Adipocyte (in vitro differentiated cells): Measurements from ENCODE around the gene ADGRG6.
A peak's percentile ranks its signal among the peaks of the same experiment; 100 is the strongest.

Experiments
- DNase-seq: peaks from one replicate; pipeline ENCODE4 v3.0.0-alpha.2; 2015; ENCODE audit warnings: low read depth
- H3K27me3 ChIP-seq: replicated peaks from 2 replicates; pipeline ENCODE4 v1.7.0; 2013; ENCODE audit warnings: mild to moderate bottlenecking, low read length, moderate library complexity; ENCODE audit not compliant: control insufficient read depth, insufficient read depth
- H3K36me3 ChIP-seq: 2 replicates; pipeline ENCODE4 v1.7.0; 2013; ENCODE audit warnings: low read length, mild to moderate bottlenecking, moderate library complexity; ENCODE audit not compliant: control insufficient read depth, insufficient read depth, severe bottlenecking
- H3K4me1 ChIP-seq: 2 replicates; pipeline ENCODE4 v1.7.0; 2013; ENCODE audit warnings: mild to moderate bottlenecking, low read length, moderate library complexity; ENCODE audit not compliant: control insufficient read depth, insufficient read depth
- H3K4me3 ChIP-seq: 2 replicates; pipeline ENCODE4 v1.7.0; 2013; ENCODE audit warnings: mild to moderate bottlenecking, low read length, moderate library complexity
- H3K9ac ChIP-seq: 2 replicates; pipeline ENCODE4 v1.7.0; 2013; ENCODE audit warnings: mild to moderate bottlenecking, low read length, moderate library complexity
- H3K9me3 ChIP-seq: 2 replicates; pipeline ENCODE4 v1.7.0; 2013; ENCODE audit warnings: mild to moderate bottlenecking, low read length, moderate library complexity; ENCODE audit not compliant: control insufficient read depth

Gene ADGRG6

GRCh38 chr6:142291512-142291911 is 10.3 kb upstream of the ADGRG6 start:
- H3K4me3 ChIP-seq = no peak overlapping the region
- no peaks in the 10 kb centered on the region for H3K9me3 ChIP-seq
- H3K36me3 ChIP-seq = no peaks in the 10 kb centered on the region
- H3K4me1 ChIP-seq = no peaks in the 10 kb centered on the region
- DNase-seq = peak; percentile 11
- H3K9ac ChIP-seq = no peak overlapping the region
- no peaks in the 10 kb centered on the region for H3K27me3 ChIP-seq

DNA sequence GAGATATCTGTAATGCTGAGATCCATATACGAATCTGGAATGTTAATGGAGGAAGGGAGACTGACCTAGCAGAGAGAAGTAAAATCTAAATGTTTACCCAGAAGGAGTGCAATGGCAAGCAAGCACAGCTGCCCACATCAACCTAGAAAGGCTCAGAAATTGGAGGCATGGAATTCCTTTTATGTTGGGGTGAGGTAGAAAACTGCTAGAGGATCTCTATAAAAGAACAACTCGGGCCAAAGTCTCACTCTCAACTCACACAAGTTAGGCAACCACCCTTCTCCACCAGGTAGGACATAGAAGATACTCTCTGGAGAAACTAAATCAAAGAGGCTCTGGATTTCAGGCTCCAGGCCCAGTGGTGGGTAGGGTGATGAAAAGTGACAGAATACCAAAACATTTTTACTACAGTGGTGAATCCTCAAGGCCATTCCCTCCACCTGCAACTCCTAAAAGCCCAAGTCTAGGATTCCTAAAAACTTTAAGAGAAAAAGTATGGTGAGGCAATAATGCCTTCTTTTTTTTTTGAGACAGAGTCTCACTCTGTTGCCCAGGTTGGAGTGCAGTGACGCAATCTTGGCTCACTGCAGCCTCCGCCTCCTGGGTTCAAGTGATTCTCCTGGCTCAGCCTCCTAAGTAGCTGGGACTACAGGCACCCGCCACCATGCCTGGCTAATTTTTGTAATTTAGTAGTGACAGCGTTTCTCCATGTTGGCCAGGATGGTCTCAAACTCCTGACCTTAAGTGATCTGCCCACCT is 9.5 kb upstream of the ADGRG6 start:
- Histone ChIP-seq H3K4me3 (no peak overlapping the region), H3K4me1 (no peaks in the 10 kb centered on the region), H3K9me3 (no peaks in the 10 kb centered on the region), H3K27me3 (no peaks in the 10 kb centered on the region), H3K9ac (no peak overlapping the region), H3K36me3 (no peaks in the 10 kb centered on the region)
- DNase-seq = no peak

GRCh38 chr6:142293121-142293520 is 8.7 kb upstream of the ADGRG6 start:
- no peak for DNase-seq
- H3K9me3 ChIP-seq = no peaks in the 10 kb centered on the region
- H3K36me3 ChIP-seq = no peaks in the 10 kb centered on the region
- H3K4me3 ChIP-seq = no peak overlapping the region
- H3K4me1 ChIP-seq = peaks cover 4% of the 10 kb centered on the region
- H3K27me3 ChIP-seq = no peaks in the 10 kb centered on the region
- no peak overlapping the region for H3K9ac ChIP-seq

GRCh38 chr6:142294679-142295078 is 7.1 kb upstream of the ADGRG6 start:
- Histone ChIP-seq H3K27me3 (no peaks in the 10 kb centered on the region), H3K4me1 (peaks cover 8% of the 10 kb centered on the region), H3K9me3 (no peaks in the 10 kb centered on the region), H3K36me3 (no peaks in the 10 kb centered on the region), H3K4me3 (no peak overlapping the region), H3K9ac (no peak overlapping the region)
- no peak for DNase-seq

DNA sequence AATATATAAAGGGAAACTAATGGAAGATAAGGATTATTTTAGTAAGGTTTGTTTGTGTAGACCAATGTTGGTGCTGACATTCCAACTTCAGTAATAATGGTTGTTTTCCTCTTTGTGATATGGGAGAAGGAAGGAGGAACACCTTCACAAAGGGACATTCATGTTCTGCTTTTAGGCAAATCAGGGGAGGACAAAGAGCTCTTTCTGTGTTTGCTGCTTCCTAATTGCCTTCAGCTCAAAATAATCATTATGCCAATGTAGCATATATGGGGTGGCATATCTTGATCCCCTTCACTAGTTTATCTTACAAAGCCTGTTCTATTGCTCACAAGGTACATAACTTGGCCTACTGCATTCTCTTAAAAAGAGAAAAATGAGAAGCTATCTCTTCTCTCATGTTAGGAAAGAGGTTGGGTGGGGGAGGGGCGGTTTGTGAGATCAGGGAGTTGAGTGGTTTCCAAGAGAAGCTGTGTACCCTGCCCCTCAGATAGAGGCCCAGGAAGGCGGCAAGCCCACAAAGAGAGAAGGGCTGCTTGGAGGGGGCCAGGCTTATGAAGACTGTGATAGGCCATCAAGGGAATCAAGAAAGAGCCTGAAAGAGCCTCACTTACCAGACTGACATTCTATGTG is 4.7 kb upstream of the ADGRG6 start:
- DNase-seq = no peak
- peaks cover 13% of the 10 kb centered on the region for H3K4me1 ChIP-seq
- peaks cover under 1% of the 10 kb centered on the region for H3K27me3 ChIP-seq
- H3K9ac ChIP-seq = no peak overlapping the region
- H3K9me3 ChIP-seq = peaks cover 4% of the 10 kb centered on the region
- H3K4me3 ChIP-seq = no peak overlapping the region
- H3K36me3 ChIP-seq = no peaks in the 10 kb centered on the region

- Histone ChIP-seq H3K27me3 (peaks cover 5% of the 10 kb centered on the region), H3K4me1 (peaks cover 13% of the 10 kb centered on the region), H3K9ac (no peak overlapping the region), H3K9me3 (peaks cover 4% of the 10 kb centered on the region), H3K4me3 (no peak overlapping the region), H3K36me3 (no peaks in the 10 kb centered on the region)
- no peak for DNase-seq
These were observed 4.2 kb upstream of the ADGRG6 start for GRCh38 chr6:142297605-142297995.

DNA sequence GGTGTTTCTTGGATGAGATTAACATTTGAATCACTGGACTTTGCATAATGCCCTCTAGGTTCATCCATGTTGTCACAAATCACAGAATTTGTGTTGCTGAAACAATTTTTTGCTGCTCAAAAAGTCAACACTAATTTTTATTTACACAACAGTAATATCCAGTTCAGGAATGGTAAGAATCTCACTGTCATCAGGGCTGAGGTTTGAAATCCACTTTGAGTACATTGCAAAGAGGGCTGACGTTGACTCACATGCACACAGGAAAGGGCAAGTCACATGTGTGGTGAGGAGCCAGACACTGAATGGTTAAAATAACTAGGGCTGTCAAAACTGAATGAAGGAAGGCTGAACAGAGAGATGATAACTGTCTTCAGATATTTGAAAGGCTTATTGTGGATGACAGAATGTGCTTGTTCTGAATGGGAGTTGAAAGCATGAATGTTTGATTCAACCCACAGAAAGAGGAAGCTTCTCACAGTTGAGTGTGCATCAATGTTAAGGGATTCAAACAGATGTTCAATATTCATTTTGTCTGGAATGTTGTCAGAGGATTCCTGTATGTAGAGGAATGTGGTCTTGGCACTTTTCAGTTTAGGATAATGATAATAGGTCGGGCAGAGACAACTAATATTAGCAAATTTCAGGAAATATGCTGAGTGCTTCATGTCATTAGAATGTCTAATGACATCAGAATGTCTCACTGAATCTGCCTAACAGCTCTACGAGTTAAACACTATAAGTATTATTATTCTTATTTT is 3.6 kb upstream of the ADGRG6 start:
- peak; percentile 39 for DNase-seq
- H3K4me1 ChIP-seq = peaks cover 13% of the 10 kb centered on the region
- H3K27me3 ChIP-seq = peaks cover 5% of the 10 kb centered on the region
- peaks cover 4% of the 10 kb centered on the region for H3K9me3 ChIP-seq
- no peaks in the 10 kb centered on the region for H3K36me3 ChIP-seq
- H3K9ac ChIP-seq = no peak overlapping the region
- H3K4me3 ChIP-seq = no peak overlapping the region

GRCh38 chr6:142300302-142300701 is 1.5 kb upstream of the ADGRG6 start:
- no peak for DNase-seq
- no peak overlapping the region for H3K4me3 ChIP-seq
- H3K9me3 ChIP-seq = peaks cover 4% of the 10 kb centered on the region
- H3K27me3 ChIP-seq = peaks cover 5% of the 10 kb centered on the region
- H3K4me1 ChIP-seq = peaks cover 13% of the 10 kb centered on the region
- no peaks in the 10 kb centered on the region for H3K36me3 ChIP-seq
- no peak overlapping the region for H3K9ac ChIP-seq

GRCh38 chr6:142300758-142301650 is 803 bp upstream of the ADGRG6 start:
- DNase-seq = peak; percentile 53

GRCh38 chr6:142302421-142303175 is 791 bp downstream of the ADGRG6 start:
- Histone ChIP-seq H3K9ac (no peak overlapping the region), H3K27me3 (peaks cover 5% of the 10 kb centered on the region), H3K4me1 (peaks cover 13% of the 10 kb centered on the region), H3K4me3 (peak overlapping the region; percentile 80), H3K9me3 (peaks cover 4% of the 10 kb centered on the region), H3K36me3 (no peaks in the 10 kb centered on the region)
- DNase-seq = no peak

More at GRCh38 chr6:142300758-142301650, 803 bp upstream of the ADGRG6 start:
- Histone ChIP-seq H3K36me3 (no peaks in the 10 kb centered on the region), H3K9me3 (peaks cover 4% of the 10 kb centered on the region), H3K4me3 (peak overlapping the region; percentile 80), H3K27me3 (peaks cover 5% of the 10 kb centered on the region), H3K9ac (peak overlapping the region; percentile 41), H3K4me1 (peaks cover 13% of the 10 kb centered on the region)
